HepG2 (cell line): ENCODE data around the gene CELSR2. TPM values are rescaled to one million over a fixed set of nuclear protein-coding genes. Genes with fewer than 3 reads are reported as not detected.

Source experiments
- ATAC-seq: fragments of 200-7000 bp; cut with Tn5 transposase; 3 replicates; pipeline ENCODE4 v1.9.1; 2020; ENCODE audit warnings: mild to moderate bottlenecking, moderate library complexity
- BruUV-seq: library from RNA; stranded (reverse); fragments of 400-500 nt; replicated peaks from 2 replicates; lab custom pipeline; 2021; lab: Mats Ljungman, UMichigan
- CTCF ChIA-PET: fragments of 300-600 bp; formaldehyde crosslinking; extraction: SDS; loops from one replicate; lab custom pipeline; 2021; ENCODE audit warnings: low total read pairs, inconsistent platforms, low intra/inter-chr PET ratio; lab: Yijun Ruan, JAX
- POLR2A ChIA-PET: fragments of 350-600 bp; sonication (Branson Sonifier 250); formaldehyde crosslinking; loops from one replicate; lab custom pipeline; 2020; ENCODE audit warnings: antibody characterized with exemption, inconsistent platforms; lab: Yijun Ruan, JAX
- DNase-seq: peaks from one replicate; pipeline ENCODE4 v3.0.0-alpha.2; 2015; ENCODE audit warnings: low spot score
- FAIRE-seq: peaks from 3 replicates; lab custom pipeline; 2011; peaks lifted over from hg19 to GRCh38; lab: Jason Lieb, UNC
- H2AFZ ChIP-seq: one replicate; pipeline ENCODE4 v1.6.1; 2011; ENCODE audit warnings: low read length, inconsistent platforms
- H3K27ac ChIP-seq: fragments of 300-600 bp; 3 replicates; pipeline ENCODE4 v1.8.0; 2011; ENCODE audit warnings: mixed run types, mild to moderate bottlenecking, mixed read lengths, low read length, inconsistent platforms; ENCODE audit not compliant: insufficient read depth; ENCODE audit errors: extremely low read length
- H3K27me3 ChIP-seq, 2 experiments: fragments of 200-600 bp in 1 of 2; 2 replicates in 1 of 2; 3 replicates in 1 of 2; pipeline versions ENCODE4 v1.6.0 to v1.8.0; 2011; ENCODE audit warnings: low read length in 2 of 2, mild to moderate bottlenecking in 2 of 2, moderate library complexity in 2 of 2, inconsistent platforms in 1 of 2; ENCODE audit not compliant: insufficient read depth in 2 of 2, control insufficient read depth in 1 of 2
- H3K36me3 ChIP-seq, 2 experiments: fragments of 200-600 bp in 1 of 2; replicated peaks in 1 of 2; 2 replicates in 1 of 2; 3 replicates in 1 of 2; pipeline versions ENCODE4 v1.5.1 to v1.8.0; 2011; ENCODE audit warnings: low read length in 2 of 2, inconsistent platforms in 1 of 2; ENCODE audit not compliant: insufficient read depth in 2 of 2, control insufficient read depth in 1 of 2
- H3K4me1 ChIP-seq: 2 replicates; pipeline ENCODE4 v1.5.1; 2012; ENCODE audit warnings: low read length, inconsistent platforms; ENCODE audit not compliant: insufficient read depth
- H3K4me2 ChIP-seq: 2 replicates; pipeline ENCODE4 v1.6.0; 2011; ENCODE audit warnings: low read depth, low read length, inconsistent platforms
- H3K4me3 ChIP-seq, 3 experiments: fragments of 200-600 bp in 1 of 3; sonication (generic), shearing (Covaris generic) in 1 of 3; replicated peaks in 1 of 3; 2 replicates each; pipeline ENCODE4 v1.5.1; 2011 to 2016; ENCODE audit warnings: low read length in 3 of 3, inconsistent platforms in 2 of 3, low read depth in 2 of 3, mild to moderate bottlenecking in 2 of 3, control low read depth in 1 of 3, mixed read lengths in 1 of 3; ENCODE audit not compliant: insufficient read depth in 1 of 3
- H3K79me2 ChIP-seq: one replicate; pipeline ENCODE4 v1.6.1; 2011; ENCODE audit warnings: low read length, inconsistent platforms; ENCODE audit not compliant: insufficient read depth
- H3K9ac ChIP-seq: 2 replicates; pipeline ENCODE4 v1.6.0; 2011; ENCODE audit warnings: mild to moderate bottlenecking, low read depth, low read length, inconsistent platforms; ENCODE audit not compliant: insufficient read depth
- H3K9me3 ChIP-seq: 2 replicates; pipeline ENCODE4 v1.5.1; 2012; ENCODE audit warnings: mild to moderate bottlenecking, low read length
- H4K20me1 ChIP-seq: 2 replicates; pipeline ENCODE4 v1.6.0; 2011; ENCODE audit warnings: inconsistent platforms, mild to moderate bottlenecking, low read length, moderate library complexity; ENCODE audit not compliant: insufficient read depth
- BHLHE40 ChIP-seq: IDR thresholded peaks from 2 replicates; pipeline ENCODE4 v1.6.1; 2011; ENCODE audit warnings: low read length, improper control_type of control experiment
- CBX2 ChIP-seq, 2 experiments: fragments of 200-600 bp in 1 of 2; sonication (generic); formaldehyde crosslinking in 1 of 2; IDR thresholded peaks; 2 replicates each; pipeline versions ENCODE4 v1.7.0 to v1.8.1; 2018 to 2022; ENCODE audit warnings: low read depth in 2 of 2, low read length in 1 of 2, mild to moderate bottlenecking in 1 of 2, missing genetic modification reagents in 1 of 2
- KAT2B ChIP-seq: fragments of 150-350 bp; IDR thresholded peaks from 2 replicates; pipeline ENCODE4 v1.6.1; 2014; ENCODE audit warnings: low read depth, low read length, borderline replicate concordance
- SAFB2 ChIP-seq: sonication (generic); formaldehyde crosslinking; IDR thresholded peaks from 2 replicates; pipeline ENCODE4 v1.5.1; 2020; ENCODE audit warnings: missing genetic modification reagents, low read depth, mild to moderate bottlenecking, borderline replicate concordance
- SOX6 ChIP-seq, 2 experiments: fragments of 450-650 bp in 1 of 2; sonication (generic) in 1 of 2; formaldehyde crosslinking in 1 of 2; IDR thresholded peaks; 2 replicates each; pipeline versions ENCODE4 v1.4.0 to v1.6.1; 2017 to 2020; ENCODE audit warnings: antibody characterized with exemption in 1 of 2, mild to moderate bottlenecking in 1 of 2, missing genetic modification reagents in 1 of 2
- TBL1XR1 ChIP-seq: fragments of 150-350 bp; IDR thresholded peaks from 2 replicates; pipeline ENCODE4 v1.6.1; 2014; ENCODE audit warnings: borderline replicate concordance, low read length; ENCODE audit not compliant: partially characterized antibody
- XRCC5 ChIP-seq: fragments of 200-400 bp; formaldehyde crosslinking; optimal IDR thresholded peaks from 2 replicates; pipeline ENCODE3; 2017; ENCODE audit warnings: mild to moderate bottlenecking, low read length
- ZNF337 ChIP-seq: sonication (generic); formaldehyde crosslinking; IDR thresholded peaks from 2 replicates; pipeline ENCODE4 v1.5.1; 2020; ENCODE audit warnings: missing genetic modification reagents, low read depth, mild to moderate bottlenecking, borderline replicate concordance
- ZNF564 ChIP-seq: sonication (generic); formaldehyde crosslinking; IDR thresholded peaks from 2 replicates; pipeline ENCODE4 v1.8.1; 2023; ENCODE audit warnings: mild to moderate bottlenecking, missing genetic modification reagents
- ZNF570 ChIP-seq: sonication (generic); formaldehyde crosslinking; IDR thresholded peaks from 2 replicates; pipeline ENCODE4 v1.4.0; 2020; ENCODE audit warnings: mild to moderate bottlenecking, missing genetic modification reagents, borderline replicate concordance
- WGBS: methylation state at CpG from one replicate; pipeline ENCODE4 v1.1.6; 2017; ENCODE audit warnings: low lambda C conversion rate; 5-methylcytosine and 5-hydroxymethylcytosine counted together
- in situ Hi-C: cut with HindIII; loops from 2 replicates; pipeline ENCODE4 v1.10.0; 2017; ENCODE audit warnings: low pct_unique_long_range_greater_than_20kb; ENCODE audit not compliant: extremely low pct_ligation_motif_present
- intact Hi-C: fragments of 100-400 bp; cut with micrococcal nuclease; formaldehyde crosslinking; loops from one replicate; pipeline ENCODE4 v1.10.0; 2022; ENCODE audit not compliant: unreplicated experiment
- polyA plus RNA-seq, 8 experiments: library from polyadenylated mRNA; depleted of rRNA in 3 of 8; stranded (reverse) in 7 of 8; unstranded in 1 of 8; fragments of >200 nt; fragmentation: Illumina TruSeq in 4 of 8; extraction: Trizol in 4 of 8; gene quantifications; 2 replicates each; pipeline versions ENCODE4 v1.2.1 to v1.2.3, GENCODE V29; 2011 to 2016; ENCODE audit warnings: low read depth in 4 of 8, missing spikeins in 1 of 8, mixed read lengths in 1 of 8; ENCODE audit not compliant: insufficient read depth in 1 of 8
- total RNA-seq, 5 experiments: library from RNA; depleted of rRNA; stranded (reverse); fragments of >200 nt; fragmentation: Illumina TruSeq; extraction: Trizol; gene quantifications; 2 replicates each; pipeline ENCODE4 v1.2.3, GENCODE V29; 2016; ENCODE audit warnings: low read depth in 1 of 5
- TF ChIP-seq, protein P1 (sequence below): sonication (generic); formaldehyde crosslinking; IDR thresholded peaks from 2 replicates; pipeline ENCODE4 v1.4.0; 2020; ENCODE audit warnings: missing genetic modification reagents
- TF ChIP-seq, protein P2 (sequence below): sonication (generic); formaldehyde crosslinking; IDR thresholded peaks from 2 replicates; pipeline ENCODE4 v1.5.0; 2020; ENCODE audit warnings: missing genetic modification reagents
- TF ChIP-seq, protein P3 (sequence below): sonication (generic); formaldehyde crosslinking; IDR thresholded peaks from 2 replicates; pipeline ENCODE4 v1.4.0; 2020; ENCODE audit warnings: missing genetic modification reagents, borderline replicate concordance
- TF ChIP-seq, protein P4 (sequence below): sonication (generic); formaldehyde crosslinking; IDR thresholded peaks from 2 replicates; pipeline ENCODE4 v1.4.0; 2020; ENCODE audit warnings: mild to moderate bottlenecking, missing genetic modification reagents

Gene CELSR2
- total and polyA plus RNA-seq, 2 of the 13 experiments (the other 11 are each of a cell fraction or from before 2014, with no cell fraction given): 4.0 to 6.6 TPM

DNA sequence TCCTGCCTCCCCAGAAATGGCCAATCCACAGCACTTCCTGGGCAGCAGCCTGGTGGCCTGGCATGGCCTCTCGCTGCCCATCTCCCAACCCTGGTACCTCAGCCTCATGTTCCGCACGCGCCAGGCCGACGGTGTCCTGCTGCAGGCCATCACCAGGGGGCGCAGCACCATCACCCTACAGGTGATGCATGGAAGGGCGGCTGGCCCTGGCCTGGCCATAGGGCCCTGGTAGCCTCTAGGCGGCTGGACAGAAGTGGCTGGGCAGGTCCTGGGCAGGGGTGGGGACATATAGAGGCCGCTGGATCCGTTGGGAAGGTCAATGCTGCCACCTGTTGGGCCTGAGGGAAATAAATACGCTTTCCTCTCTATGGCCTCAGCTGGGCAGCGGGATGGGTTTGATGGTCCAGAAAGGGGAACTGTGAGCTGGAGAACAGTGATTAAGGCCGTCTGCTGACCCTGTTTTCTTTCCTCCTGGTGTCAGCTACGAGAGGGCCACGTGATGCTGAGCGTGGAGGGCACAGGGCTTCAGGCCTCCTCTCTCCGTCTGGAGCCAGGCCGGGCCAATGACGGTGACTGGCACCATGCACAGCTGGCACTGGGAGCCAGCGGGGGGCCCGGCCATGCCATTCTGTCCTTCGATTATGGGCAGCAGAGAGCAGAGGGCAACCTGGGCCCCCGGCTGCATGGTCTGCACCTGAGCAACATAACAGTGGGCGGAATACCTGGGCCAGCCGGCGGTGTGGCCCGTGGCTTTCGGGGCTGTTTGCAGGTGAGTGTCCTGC, 14.4 kb downstream of the CELSR2 start:
- no peaks in the 10 kb centered on the region for H3K79me2 ChIP-seq
- peak; percentile 91 for FAIRE-seq
- intact Hi-C loops: loop anchor here (1.0 to 5.0 kb wide), 6 partner anchors 11 to 171 kb away; partner anchors contain the start of genes PSRC1 and TMEM167B
- TF ChIP-seq CBX2 (IDR thresholded peaks at IDR 0.05; ENCODE audit: low read depth, low read length) (no peak), CBX2 (CRISPR knock-in tag; IDR thresholded peaks at IDR 0.05; ENCODE audit: low read depth) (no peak; the same call in 1 of the 2 replicates), ZNF337 (CRISPR knock-in tag) (peak; percentile 85; the same call in 1 of the 2 replicates), XRCC5 (peak; percentile 99), BHLHE40 (peak; percentile 76), KAT2B (no peak), SAFB2 (CRISPR knock-in tag) (peak; percentile 68; the same call in 1 of the 2 replicates), TBL1XR1 (peak; percentile 34), SOX6 (IDR thresholded peaks at IDR 0.05) (no peak), SOX6 (CRISPR knock-in tag; IDR thresholded peaks at IDR 0.05) (peak; percentile 92), ZNF564 (CRISPR knock-in tag) (no peak), ZNF570 (CRISPR knock-in tag) (no peak)
- TF ChIP-seq, protein P1, sequence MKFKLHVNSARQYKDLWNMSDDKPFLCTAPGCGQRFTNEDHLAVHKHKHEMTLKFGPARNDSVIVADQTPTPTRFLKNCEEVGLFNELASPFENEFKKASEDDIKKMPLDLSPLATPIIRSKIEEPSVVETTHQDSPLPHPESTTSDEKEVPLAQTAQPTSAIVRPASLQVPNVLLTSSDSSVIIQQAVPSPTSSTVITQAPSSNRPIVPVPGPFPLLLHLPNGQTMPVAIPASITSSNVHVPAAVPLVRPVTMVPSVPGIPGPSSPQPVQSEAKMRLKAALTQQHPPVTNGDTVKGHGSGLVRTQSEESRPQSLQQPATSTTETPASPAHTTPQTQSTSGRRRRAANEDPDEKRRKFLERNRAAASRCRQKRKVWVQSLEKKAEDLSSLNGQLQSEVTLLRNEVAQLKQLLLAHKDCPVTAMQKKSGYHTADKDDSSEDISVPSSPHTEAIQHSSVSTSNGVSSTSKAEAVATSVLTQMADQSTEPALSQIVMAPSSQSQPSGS (CRISPR knock-in tag): peak; percentile 67; the same call in 1 of the 2 replicates
- TF ChIP-seq, protein P2, sequence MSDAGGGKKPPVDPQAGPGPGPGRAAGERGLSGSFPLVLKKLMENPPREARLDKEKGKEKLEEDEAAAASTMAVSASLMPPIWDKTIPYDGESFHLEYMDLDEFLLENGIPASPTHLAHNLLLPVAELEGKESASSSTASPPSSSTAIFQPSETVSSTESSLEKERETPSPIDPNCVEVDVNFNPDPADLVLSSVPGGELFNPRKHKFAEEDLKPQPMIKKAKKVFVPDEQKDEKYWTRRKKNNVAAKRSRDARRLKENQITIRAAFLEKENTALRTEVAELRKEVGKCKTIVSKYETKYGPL (CRISPR knock-in tag): no peak
- TF ChIP-seq, protein P3, sequence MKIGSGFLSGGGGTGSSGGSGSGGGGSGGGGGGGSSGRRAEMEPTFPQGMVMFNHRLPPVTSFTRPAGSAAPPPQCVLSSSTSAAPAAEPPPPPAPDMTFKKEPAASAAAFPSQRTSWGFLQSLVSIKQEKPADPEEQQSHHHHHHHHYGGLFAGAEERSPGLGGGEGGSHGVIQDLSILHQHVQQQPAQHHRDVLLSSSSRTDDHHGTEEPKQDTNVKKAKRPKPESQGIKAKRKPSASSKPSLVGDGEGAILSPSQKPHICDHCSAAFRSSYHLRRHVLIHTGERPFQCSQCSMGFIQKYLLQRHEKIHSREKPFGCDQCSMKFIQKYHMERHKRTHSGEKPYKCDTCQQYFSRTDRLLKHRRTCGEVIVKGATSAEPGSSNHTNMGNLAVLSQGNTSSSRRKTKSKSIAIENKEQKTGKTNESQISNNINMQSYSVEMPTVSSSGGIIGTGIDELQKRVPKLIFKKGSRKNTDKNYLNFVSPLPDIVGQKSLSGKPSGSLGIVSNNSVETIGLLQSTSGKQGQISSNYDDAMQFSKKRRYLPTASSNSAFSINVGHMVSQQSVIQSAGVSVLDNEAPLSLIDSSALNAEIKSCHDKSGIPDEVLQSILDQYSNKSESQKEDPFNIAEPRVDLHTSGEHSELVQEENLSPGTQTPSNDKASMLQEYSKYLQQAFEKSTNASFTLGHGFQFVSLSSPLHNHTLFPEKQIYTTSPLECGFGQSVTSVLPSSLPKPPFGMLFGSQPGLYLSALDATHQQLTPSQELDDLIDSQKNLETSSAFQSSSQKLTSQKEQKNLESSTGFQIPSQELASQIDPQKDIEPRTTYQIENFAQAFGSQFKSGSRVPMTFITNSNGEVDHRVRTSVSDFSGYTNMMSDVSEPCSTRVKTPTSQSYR (CRISPR knock-in tag): peak; percentile 36; the same call in 1 of the 2 replicates
- TF ChIP-seq, protein P4, sequence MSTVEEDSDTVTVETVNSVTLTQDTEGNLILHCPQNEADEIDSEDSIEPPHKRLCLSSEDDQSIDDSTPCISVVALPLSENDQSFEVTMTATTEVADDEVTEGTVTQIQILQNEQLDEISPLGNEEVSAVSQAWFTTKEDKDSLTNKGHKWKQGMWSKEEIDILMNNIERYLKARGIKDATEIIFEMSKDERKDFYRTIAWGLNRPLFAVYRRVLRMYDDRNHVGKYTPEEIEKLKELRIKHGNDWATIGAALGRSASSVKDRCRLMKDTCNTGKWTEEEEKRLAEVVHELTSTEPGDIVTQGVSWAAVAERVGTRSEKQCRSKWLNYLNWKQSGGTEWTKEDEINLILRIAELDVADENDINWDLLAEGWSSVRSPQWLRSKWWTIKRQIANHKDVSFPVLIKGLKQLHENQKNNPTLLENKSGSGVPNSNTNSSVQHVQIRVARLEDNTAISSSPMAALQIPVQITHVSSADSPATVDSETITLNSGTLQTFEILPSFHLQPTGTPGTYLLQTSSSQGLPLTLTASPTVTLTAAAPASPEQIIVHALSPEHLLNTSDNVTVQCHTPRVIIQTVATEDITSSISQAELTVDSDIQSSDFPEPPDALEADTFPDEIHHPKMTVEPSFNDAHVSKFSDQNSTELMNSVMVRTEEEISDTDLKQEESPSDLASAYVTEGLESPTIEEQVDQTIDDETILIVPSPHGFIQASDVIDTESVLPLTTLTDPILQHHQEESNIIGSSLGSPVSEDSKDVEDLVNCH: no peak

More for the DNA sequence above, 14.4 kb downstream of the CELSR2 start:
- H3K9ac ChIP-seq: no peak overlapping the region
- no peak overlapping the region for H2AFZ ChIP-seq
- H3K4me3 ChIP-seq: no peak overlapping the region
- ATAC-seq (peak; percentile 99), DNase-seq (peak; percentile 93)
- no peaks in the 10 kb centered on the region for H4K20me1 ChIP-seq
- no peaks in the 10 kb centered on the region for H3K4me1 ChIP-seq
- in situ Hi-C loops: loop anchor here (5.0 to 10.0 kb wide), 3 partner anchors 61 to 271 kb away; partner anchors contain the start of gene GPR61
- no peaks in the 10 kb centered on the region for H3K9me3 ChIP-seq
- H3K27ac ChIP-seq: no peak overlapping the region
- no peak overlapping the region for H3K4me2 ChIP-seq
- H3K36me3 ChIP-seq: peaks cover 3 to 16% of the 10 kb centered on the region in 2 experiments; a peak in 4 of 5 replicates
- POLR2A ChIA-PET: interaction anchor here (0.7 to 1.8 kb wide), 3 partner anchors 12 to 134 kb away, joined by 3 to 6 read pairs (median 4); partner anchors contain the start of gene SORT1
- H3K27me3 ChIP-seq: no peaks in the 10 kb centered on the region
- whole genome bisulfite sequencing: 33% methylated on average over 12 of the region's 29 CpGs
- CTCF ChIA-PET: interaction anchor here (0.6 to 3.0 kb wide), 16 partner anchors 11 to 435 kb away, joined by 3 to 76 read pairs (median 6); partner anchors contain the start of genes CELSR2, CYB561D1, PSRC1 and SORT1
- no TSS peak for BruUV-seq
